Peyer's patch (tissue), 4 donors: Measurements from ENCODE around the gene YPEL1.

Experiments
- CTCF ChIP-seq, 6 experiments: fragments of 450-650 bp in 4 of 6; fragments of 200-600 bp in 2 of 6; sonication (generic) in 1 of 6; IDR thresholded peaks; one replicate each; pipeline ENCODE4 v1.5.1; 2017 to 2019; ENCODE audit warnings: antibody characterized with exemption in 6 of 6, mild to moderate bottlenecking in 3 of 6, moderate library complexity in 1 of 6
- POLR2A ChIP-seq, 2 donors: fragments of 450-650 bp; IDR thresholded peaks; one replicate each; pipeline ENCODE4 v1.5.1; 2017; ENCODE audit warnings: antibody characterized with exemption in 2 of 2, mild to moderate bottlenecking in 2 of 2, moderate library complexity in 2 of 2

GRCh38 chr22:21665047-21665851 is 70.3 kb downstream of the YPEL1 start:
- TF ChIP-seq CTCF (IDR thresholded peaks at IDR 0.05) (no peak), POLR2A (IDR thresholded peaks at IDR 0.05) (no peak)
